Right kidney (tissue), 1 donor: Measurements from ENCODE around the gene RNASE13.

Experiments used
- DNase-seq: peaks from one replicate; pipeline ENCODE4 v3.0.0-alpha.2; 2016

Gene RNASE13

DNA sequence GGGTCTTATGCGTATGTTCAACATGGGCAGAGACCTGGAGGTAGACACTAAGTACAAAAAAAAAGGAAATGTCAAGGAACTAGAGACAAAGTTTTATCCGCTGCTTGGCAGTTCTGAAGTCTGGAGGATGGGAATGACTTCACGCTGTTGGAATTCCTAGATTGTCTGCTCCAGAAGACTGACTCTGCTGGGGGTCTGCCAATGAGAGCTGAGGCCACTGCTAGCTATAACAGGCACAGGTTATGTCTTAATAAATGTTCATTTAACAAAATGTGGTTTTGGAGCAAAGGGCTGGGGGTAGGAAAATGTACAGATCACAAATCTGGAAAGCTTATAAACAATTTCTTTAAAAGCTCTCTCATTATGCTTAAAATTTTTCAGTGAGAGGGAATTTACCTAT is 28.9 kb upstream of the RNASE13 start:
- DNase-seq: no peak

DNA sequence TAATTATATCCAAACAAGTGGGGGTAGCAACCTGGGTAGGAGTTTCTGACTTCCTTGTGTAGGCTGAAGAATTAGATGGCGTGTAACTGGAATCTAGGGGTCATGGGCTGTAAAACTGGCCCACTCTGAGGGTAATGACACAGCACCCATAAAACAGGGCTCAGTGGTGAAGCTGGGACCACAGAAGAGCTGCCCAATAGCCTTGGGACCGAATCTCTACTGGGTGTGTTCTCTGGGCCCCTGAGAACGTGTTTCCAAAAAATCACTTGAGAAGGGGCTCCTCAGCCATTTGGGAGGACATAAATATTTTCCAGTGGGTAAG is 26.7 kb upstream of the RNASE13 start:
- DNase-seq: no peak

DNA sequence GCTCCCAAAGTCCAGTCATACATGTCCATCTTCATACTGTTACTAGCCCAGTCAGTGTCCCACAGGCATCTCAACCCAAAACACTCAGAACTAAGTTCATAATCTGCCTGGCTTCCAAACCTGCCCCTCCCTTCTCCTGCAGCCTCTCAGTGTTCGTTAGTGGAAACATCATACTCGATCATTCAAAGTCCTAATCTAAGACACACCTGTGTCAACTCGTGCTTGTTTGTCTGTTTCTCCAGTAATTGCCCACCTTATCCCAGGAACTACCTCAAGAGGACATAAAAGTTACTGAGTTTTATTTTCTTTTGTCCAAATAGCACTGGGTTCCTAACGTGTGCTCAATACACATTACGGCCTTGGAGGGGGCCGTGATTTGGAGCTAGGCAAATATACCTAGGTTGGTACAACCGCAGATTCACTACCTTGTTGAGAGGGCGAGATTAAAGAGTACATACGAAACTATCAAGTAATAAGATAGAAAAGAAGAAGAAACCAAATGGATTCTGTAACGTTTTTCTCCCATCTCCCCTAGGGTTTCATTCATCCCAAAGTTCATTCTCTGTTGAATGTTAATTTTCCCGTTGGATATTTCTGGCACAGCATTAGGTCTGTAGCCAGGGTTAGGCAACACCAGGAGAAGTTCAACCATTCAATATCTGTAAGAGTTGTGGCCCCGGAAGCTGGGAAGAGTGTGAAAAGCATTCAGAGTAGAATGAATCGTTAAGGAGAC is 26.2 kb upstream of the RNASE13 start:
- DNase-seq: no peak

DNA sequence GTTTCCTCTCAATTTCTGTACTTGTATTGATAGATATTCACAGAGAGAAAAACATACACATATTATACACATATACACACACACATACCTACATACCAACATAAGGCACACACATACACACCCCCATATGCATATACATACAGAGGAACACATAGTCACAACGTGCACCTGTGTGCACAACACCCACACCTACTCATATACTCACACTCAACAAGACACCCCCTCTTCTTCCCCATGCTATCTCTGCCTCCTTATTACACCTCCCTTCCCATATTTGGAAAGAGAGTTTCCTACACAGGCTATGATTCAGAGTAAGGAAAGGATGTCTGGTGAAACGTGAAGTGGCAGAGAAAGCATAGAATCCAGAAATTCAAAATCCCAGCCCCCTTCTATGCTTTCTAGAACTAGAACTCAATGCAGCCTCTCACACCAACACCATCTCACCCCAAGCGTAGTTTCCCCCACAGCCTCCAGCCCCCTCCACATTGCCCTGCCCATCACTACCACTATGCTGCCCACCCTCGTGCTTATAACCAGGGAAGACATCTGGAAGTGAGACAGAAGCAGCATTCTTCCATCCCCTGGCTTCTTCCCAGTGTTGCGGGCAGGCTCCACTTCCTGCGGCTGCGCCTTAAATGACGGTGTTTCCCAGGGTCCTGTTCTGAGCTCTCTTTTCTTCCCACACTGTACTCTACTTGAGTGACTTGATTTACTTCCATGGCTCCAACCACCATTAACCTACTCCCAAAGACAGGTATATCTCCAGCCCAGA is 25.4 kb upstream of the RNASE13 start:
- no peak for DNase-seq

DNA sequence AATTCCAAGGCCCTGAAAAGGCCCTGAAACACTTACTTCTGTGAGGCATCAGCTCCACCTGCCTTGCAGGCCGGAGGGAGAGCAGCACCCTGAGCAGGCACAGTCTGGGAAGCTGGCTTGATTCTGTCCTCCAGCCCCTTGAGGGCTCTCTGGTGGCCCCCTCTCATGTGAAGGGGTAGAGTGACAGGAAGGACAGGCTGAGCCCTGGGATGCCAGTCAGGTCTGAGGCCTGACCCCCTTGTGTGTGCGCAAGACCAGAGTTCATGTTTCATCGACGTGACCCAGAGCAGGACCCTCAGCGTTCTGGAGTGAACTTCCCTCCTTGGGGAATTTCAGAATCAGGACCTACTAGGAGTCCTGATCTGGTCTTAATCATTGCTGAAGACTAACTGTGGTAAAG is 24.3 kb upstream of the RNASE13 start:
- no peak for DNase-seq

DNA sequence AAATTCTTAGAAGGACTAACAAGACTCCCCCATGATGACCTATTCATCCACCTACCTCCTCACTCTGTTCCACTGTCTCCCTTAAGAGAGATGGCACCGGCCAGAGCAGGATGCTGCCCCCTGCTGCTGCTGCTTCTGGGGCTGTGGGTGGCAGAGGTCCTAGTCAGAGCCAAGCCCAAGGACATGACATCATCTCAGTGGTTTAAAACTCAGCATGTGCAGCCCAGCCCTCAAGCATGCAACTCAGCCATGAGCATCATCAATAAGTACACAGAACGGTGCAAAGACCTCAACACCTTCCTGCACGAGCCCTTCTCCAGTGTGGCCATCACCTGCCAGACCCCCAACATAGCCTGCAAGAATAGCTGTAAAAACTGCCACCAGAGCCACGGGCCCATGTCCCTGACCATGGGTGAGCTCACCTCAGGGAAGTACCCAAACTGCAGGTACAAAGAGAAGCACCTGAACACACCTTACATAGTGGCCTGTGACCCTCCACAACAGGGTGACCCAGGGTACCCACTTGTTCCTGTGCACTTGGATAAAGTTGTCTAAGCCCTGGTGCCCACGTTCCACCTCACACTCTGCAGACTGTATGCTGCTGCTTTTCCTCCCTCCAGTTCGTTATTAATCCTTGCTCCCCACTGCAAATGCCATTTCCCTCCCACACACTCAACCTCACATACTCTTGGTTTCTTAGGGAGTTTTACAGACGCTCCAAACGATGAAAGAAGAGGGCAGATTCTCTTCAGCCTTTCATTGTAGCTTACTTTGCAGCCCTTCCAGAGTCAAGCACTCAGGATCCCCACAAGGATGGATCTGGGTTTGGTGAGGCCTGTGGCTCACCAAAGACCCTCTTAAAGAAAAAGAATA is 23.4 kb upstream of the RNASE13 start, which contains the start of gene RNASE8:
Gene RNASE8, plus strand, starts transcription at position 20 of the 873 bp plus-strand sequence. Its CDS starts 71 bp downstream, at position 91.
- no peak for DNase-seq

DNA sequence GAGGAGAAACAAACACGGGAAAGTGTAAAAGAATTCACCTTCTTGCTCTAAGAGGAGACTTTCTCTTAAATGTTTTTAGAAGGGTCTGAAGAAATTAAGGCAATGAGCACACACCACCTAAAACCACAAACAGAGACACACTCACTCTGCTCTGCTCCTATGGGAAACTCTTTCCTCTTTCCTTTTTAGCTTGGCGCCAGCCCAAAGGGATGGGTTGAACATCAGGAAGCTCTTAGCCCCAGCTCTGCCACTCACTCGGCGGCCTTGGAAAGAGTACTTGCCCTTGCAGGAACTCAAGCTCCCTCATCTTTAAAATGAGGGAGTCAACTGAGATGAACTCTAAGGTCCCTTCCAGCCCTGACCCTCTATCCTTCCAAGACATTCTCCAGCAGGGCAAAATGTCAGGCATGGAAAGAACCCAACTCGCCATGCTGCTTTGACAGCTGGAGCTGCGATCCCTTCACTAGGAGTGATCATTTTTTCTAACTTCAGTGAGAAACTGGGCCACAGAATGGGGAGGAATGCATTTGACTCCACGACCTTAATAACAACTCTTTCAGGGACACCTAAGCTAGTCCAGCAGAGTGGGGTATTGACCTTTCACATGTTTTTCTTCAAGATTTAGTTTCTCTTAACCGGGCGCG is 22.0 kb upstream of the RNASE13 start:
- DNase-seq: no peak

DNA sequence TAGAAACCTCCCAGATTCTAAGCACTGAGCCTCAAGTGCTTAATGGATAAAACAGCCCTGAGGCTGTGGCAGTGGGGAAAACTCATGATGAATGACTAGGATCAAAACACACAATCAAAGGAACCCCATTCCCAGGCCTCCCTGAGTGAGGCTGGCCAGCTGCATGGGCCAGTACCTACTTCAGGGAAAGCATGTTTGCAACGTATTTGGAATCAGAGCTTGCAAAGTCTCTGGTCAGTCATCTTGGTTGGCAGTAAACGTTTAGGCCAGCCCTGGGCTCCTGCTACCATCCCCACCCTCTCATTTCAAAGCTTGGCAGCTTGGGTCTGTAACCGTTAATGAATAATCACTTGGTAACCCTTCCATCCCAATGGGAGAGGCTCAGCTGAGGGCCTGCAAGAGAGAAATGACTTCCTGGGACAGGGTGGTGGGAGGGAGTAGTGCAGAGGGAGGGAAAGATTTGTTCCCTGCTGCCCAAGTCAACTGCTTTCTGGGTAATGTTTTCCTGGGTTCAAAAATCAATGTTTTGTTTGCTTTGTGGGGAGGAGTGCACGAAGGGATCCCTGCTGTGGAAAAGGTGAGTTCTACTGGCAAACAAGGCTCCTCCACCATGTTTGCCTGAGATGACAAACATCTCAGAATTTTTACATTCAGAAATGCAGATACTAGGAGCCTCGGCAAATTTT is 21.0 kb upstream of the RNASE13 start:
- DNase-seq: no peak

DNA sequence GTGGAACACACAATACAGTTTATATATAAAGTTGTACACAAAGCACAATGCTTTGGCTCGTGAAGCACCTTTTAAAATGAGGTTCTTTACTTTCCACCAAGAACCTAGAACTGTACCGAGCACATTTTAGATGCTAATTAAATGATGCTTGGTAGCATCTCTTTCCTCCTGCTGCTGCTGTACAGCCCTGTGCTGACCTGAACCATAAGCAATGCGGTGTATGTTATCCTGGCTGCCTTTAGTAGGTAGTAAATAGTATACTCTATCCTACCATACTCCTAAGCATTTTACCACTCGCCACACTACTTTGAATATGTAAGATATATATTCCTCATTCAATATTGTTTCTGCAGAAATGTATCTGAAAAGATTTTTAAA is 20.1 kb upstream of the RNASE13 start:
- no peak for DNase-seq

DNA sequence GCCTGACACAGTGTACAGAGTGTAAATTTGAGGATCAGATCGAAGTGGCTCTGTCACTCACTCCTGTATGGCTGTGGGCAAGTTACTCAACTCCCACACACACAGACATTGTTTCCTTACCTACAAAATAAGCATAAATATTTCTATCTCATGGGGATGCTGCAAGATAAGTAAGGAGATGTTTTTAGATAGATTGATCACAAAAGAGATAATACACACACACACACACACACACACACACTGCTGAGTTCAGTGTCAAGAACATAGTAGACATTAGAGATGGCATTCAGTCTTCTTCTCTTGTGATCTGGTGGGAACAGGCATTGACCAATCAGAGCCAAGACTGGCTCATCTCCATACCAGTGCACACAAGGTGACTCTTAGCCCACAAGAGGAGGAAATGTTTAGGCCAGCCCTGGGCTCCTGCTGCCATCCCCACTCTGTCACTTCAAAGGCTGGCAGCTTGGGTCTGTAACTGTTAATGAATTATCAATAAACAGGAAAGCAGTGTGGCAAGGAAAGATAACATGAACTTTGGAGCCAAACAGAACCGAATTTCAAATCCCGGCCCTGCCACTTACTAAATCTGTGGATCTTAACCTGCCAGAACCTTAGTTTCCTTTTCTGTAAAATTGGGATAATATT is 19.6 kb upstream of the RNASE13 start:
- no peak for DNase-seq

DNA sequence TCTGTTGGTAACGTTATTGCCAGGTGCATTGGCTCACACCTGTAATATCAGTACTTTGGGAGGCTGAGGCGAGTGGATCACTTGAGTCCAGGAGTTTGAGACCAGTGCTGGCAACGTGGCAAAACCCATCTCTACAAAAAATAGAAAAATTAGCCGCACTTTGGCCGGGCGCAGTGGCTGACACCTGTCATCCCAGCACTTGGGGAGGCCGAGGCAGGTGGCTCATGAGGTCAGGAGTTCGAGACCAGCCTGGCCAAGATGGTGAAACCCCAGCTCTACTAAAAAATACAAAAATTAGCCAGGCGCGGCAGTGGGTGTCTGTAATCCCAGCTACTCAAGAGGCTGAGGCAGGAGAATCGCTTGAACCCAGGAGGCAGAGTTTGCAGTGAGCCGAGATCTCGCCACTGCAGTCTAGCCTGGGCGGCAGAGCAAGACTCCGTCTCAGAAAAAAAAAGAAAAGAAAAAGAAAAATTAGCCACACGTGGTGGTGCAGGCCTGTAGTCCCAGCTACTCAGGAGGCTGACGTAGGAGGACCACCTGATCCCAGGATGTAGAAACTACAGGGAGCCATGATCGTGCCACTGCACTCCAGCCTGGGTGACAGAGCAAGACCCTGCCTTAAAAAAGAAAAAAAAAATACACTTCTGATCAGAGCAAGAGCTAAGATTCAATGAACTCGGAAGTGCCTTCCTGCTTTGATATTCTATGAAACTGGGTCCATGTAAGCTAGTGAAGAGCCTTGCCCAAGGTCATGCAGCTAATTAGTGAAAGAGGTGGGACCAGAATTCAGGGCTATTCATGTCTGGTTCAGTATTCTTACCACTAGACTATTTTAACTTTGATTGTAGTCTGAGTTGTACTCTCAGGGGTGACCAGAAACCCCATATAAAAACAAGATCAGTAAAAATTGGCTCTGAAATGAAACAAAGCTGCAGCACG is 18.8 kb upstream of the RNASE13 start:
- no peak for DNase-seq

DNA sequence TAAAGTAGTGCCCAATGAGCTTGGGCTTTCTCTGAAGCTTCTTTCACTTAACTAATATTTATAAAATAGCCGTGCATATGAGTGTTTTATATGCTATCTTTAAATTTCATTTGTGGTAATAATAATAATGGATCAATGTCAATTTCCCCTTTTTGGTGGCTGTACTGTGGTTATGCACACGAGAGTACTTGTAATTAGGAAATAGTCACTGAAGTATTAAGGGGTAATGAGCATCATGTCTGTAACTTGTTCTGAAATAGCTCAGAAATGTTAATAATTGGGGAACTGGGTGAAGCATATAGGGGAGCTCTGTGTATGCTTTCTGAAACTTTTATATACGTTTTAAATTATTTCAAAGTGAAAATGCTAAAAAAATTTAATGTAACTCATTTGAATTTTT is 16.0 kb upstream of the RNASE13 start:
- no peak for DNase-seq

DNA sequence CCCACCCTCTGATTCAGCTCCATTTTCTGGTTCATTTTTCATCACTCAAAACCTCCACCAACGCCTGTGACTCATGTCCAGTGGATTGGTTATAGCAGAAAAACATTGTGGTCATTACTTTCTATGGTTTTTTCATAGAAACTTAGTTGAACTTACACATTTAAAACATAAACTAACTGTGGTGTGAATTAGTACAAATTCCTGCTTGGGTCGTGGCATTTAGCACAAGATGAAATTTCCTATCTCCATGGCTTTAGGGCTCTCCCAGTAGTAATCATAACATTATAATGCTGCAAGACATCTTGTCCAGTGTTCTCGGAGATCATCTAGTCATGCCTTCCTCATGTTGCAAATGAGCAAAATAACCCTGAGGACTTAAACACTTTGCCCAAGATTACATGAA is 14.7 kb upstream of the RNASE13 start:
- no peak for DNase-seq

DNA sequence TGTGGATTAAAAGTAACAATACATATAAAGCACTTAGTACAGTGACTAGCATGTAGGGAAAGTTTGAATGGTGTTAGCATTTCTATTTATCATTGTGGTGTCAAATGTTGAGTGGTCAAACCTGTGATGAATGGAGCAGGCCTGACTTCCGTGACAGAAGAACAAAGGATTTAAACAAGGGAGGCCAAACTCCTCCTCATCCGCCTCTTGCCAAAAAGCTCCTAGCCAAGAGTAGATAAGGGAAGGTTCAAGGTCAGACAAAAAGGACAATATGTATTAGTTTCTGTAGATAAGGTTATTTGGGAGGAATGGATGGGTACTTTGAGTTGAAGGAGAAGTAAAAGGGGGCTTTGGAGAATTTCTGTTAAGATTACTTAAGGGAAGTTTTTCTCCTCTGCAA is 14.0 kb upstream of the RNASE13 start:
- DNase-seq: no peak

DNA sequence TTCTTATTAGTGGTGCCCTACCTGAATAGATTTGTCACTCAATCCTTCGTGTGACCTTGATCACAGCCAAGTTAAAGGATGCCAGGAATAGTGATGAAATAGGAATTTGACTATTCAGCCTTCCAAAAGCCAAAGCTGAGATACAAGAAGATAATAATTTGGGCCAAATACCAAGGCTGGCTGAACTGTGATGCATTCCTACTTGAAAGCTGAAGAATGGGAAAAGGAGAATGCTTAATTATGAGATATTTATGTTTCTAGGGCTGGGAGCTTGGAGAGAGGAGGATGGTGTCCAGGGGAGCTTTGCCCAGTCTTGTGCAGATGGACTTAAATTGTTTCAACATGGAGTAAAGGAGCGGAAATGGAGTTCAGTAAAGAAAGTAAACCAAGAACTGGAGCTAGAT is 12.8 kb upstream of the RNASE13 start:
- DNase-seq: no peak

DNA sequence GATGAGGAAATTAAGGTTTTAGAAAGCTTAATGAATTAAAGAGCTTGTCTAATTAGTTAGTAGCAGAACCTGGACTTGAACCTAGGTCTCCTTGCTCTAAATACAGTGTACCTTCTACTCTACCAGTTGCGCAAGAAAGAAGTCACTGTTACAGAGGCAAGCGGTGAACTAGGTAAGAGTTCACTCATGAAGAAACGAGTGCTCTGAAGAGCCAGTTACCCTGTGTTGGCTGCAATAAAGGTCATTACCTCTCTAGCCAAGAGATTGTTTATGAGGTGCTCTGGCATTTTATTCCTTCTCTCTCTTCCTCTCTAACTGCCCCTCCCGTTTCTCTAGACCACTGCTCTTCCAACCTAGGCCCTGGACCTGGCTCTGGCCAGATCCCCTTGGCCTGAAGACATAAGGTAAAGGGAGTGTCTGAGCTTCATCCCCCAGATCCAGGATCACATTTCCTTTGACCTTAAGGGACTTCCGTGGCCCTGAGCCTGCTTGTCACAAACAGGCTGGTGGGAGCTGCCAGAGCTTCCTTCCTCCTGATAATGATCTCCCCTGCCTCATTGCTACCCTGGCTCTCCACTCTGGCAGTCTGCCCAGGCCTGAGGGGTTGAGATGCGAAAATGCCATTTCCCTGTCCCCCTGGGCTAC is 9.5 kb upstream of the RNASE13 start:
- no peak for DNase-seq

DNA sequence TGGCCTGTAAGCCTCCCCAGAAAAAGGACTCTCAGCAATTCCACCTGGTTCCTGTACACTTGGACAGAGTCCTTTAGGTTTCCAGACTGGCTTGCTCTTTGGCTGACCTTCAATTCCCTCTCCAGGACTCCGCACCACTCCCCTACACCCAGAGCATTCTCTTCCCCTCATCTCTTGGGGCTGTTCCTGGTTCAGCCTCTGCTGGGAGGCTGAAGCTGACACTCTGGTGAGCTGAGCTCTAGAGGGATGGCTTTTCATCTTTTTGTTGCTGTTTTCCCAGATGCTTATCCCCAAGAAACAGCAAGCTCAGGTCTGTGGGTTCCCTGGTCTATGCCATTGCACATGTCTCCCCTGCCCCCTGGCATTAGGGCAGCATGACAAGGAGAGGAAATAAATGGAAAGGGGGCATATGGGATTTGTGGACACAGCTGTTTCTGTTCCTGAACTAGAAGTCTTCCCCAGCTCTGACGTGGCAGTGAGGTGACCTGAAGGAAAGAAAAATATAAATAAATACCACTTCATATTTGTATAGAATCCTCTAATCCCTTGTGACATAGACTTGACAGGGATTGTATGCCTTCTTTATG is 8.9 kb upstream of the RNASE13 start:
- DNase-seq: no peak

DNA sequence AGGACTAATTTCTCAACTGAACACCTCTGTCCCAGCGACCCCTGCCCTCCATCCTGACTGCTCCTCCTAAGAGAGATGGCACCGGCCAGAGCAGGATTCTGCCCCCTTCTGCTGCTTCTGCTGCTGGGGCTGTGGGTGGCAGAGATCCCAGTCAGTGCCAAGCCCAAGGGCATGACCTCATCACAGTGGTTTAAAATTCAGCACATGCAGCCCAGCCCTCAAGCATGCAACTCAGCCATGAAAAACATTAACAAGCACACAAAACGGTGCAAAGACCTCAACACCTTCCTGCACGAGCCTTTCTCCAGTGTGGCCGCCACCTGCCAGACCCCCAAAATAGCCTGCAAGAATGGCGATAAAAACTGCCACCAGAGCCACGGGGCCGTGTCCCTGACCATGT is 8.3 kb upstream of the RNASE13 start:
- no peak for DNase-seq

DNA sequence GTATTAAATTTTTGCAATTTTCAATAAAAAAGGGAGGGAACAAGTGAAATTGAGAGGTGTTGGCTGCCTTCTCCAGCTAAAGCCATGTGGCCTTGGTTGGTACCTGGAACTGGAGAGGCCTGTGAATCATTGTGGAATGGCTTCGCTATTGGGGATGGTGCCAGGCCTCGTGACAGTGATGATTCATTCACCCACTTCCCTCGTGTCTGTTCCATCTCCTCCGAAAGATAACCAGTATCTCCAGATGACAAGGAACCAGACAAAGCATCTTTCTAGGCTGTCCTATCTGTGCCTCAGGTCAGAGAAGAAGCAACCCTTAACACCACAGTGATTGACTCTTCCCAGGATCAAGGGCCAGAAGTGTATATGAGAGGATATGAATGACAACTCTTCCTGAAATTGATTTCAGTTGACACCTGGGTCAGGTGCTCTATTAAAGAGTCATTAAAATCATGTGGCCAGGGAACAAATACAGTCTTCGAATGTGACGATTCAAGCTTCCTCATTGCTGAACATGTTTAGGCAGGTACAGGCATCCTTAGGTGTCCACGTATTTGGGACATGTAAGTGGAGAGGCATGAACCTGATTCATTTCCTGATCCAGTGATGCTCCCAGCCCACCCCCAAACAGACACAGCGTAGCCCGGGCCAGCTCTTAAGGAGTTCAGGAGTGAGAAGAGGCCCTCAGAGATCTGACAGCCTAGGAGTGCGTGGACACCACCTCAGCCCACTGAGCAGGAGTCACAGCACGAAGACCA is 7.2 kb upstream of the RNASE13 start, which contains the start of gene RNASE7:
Gene RNASE7, plus strand, starts transcription at position 687 of the 758 bp plus-strand sequence. CDS start 631 bp downstream, outside the sequence.
- no peak for DNase-seq
